NCI-H526 treated with DMSO at 0.1 percent for 48 hours (cell line): ENCODE results near the gene AP2A2.

ENCODE experiments used
- DNase-seq: peaks from one replicate; lab custom pipeline; 2025; lab: John Stamatoyannopoulos, UW

The AP2A2 gene

GRCh38 chr11:898540-899190 lies 27.0 kb upstream of the AP2A2 start:
- DNase-seq, result no peak

- DNase-seq, result no peak
Measured at GRCh38 chr11:899724-900123, 25.9 kb upstream of the AP2A2 start.

- no peak for DNase-seq
Measured at GRCh38 chr11:900545-900944, 25.1 kb upstream of the AP2A2 start.

GRCh38 chr11:901452-902061 lies 24.1 kb upstream of the AP2A2 start:
- no peak for DNase-seq

- no peak for DNase-seq
Measured at GRCh38 chr11:904380-904779, 21.3 kb upstream of the AP2A2 start.

- no peak for DNase-seq
Measured at GRCh38 chr11:905952-906351, 19.7 kb upstream of the AP2A2 start.

GRCh38 chr11:907668-908067 lies 18.0 kb upstream of the AP2A2 start:
- no peak for DNase-seq

GRCh38 chr11:908273-908672 lies 17.4 kb upstream of the AP2A2 start:
- DNase-seq, result no peak

GRCh38 chr11:909406-909805 lies 16.3 kb upstream of the AP2A2 start:
- no peak for DNase-seq

- no peak for DNase-seq
Measured at GRCh38 chr11:910044-910588, 15.6 kb upstream of the AP2A2 start.

- peak; percentile 75 for DNase-seq
Measured at GRCh38 chr11:910589-911030, 15.1 kb upstream of the AP2A2 start, which contains the start of gene CHID1. TSS of gene CHID1 (minus strand) at chr11:910810. CDS start at chr11:904816, 5,994 bp downstream.

GRCh38 chr11:911031-911889 lies 14.4 kb upstream of the AP2A2 start:
- no peak for DNase-seq

- DNase-seq, result no peak
Measured at GRCh38 chr11:911890-912219, 13.8 kb upstream of the AP2A2 start.

GRCh38 chr11:912266-912665 lies 13.4 kb upstream of the AP2A2 start:
- no peak for DNase-seq

- no peak for DNase-seq
Measured at GRCh38 chr11:913043-913442, 12.6 kb upstream of the AP2A2 start.

GRCh38 chr11:914204-914603 lies 11.5 kb upstream of the AP2A2 start:
- DNase-seq, result no peak

GRCh38 chr11:914747-915501 lies 10.7 kb upstream of the AP2A2 start:
- no peak for DNase-seq

GRCh38 chr11:917426-917825 lies 8.2 kb upstream of the AP2A2 start:
- DNase-seq, result no peak

- DNase-seq, result no peak
Measured at GRCh38 chr11:921921-922678, 3.6 kb upstream of the AP2A2 start.

- DNase-seq, result no peak
Measured at GRCh38 chr11:923691-924405, 1.8 kb upstream of the AP2A2 start.
